HG02852 (cell line): ENCODE results near the gene PVALEF.

ENCODE experiments used
- ATAC-seq: cut with Tn5 transposase; IDR thresholded peaks from one replicate; pipeline ENCODE4 v1.9.1; 2021; ENCODE audit warnings: mild to moderate bottlenecking, moderate library complexity; ENCODE audit not compliant: unreplicated experiment

The PVALEF gene

DNA sequence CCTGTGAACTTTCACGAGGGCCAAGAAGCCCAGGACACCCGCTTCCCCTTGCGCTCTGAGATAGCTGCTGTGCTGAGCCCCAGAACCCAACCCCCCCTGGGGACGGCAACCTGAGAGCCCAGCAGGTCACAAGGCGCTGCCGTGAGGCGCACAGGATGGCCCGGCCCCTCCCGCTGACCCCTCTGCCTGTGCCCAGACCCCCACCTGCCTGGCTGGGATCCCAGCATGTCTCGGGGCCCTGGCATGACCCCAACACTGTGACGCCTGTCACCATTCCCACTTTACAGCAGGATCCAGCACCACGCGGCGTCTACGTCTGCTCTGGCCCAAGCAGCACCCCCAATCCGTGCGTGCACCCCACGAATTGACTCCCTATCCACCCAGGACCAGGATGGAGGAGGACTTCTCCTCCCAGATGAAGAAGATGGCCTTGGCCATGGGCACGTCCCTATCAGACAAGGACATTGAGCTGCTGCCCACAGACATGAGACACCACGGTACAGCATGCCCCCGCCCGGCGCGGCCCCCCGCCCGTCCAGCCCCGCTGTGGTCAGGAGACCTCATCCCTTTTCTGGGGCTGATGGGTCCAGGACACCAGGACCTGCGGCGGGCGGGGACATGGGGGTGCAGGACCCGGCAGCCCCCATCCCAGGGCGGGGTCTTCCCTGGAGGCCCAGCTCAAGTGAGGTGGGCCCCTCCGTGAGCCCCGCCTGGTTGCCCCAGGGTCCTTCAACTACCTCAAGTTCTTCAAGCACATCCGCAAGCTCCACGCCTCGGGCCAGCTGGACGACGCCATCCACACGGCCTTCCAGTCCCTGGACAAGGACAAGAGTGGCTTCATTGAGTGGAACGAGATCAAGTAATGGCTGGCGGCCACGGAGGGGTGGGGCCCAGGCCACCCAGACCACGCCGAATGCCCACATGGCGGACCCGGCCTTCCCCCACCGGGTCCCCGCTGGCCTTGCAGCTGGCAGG is 15.8 kb downstream of the PVALEF start:
- no peak for ATAC-seq

DNA sequence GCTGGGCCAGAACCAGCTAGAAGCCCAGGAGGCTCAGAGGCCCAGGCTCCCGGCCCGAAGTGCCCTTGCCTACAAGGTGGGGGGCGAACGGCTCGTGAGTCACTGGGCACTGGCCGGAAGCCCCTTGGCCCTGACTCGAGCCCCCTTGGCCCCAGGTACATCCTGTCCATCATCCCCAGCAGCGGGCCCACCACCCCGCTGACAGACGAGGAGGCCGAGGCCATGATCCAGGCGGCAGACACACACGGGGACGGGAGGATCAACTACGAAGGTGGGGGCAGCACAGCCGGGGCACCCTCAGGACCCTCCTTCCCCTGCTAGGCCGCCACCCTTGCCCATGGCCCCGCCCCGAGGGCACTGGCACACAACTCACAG is 16.5 kb downstream of the PVALEF start:
- no peak for ATAC-seq

DNA sequence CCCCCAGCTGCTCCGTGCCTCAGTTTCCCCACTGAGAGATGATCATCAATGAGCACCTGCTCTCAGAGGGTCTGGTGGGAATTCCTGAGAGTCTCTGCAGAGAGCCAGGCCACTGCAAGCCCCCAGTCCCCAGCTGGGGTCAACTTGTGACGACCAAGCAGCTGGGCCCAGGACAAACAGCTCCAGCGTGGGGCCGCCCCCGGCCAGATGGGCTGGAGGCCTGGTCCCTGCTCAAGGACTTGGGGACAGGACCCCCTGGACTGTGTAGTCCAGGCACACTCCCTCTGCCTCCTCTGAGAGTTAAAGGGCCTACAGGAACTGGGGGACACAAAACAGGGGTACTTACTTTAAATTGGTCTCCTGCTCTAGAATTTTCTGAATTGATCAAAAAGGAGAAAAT is 17.3 kb downstream of the PVALEF start:
- no peak for ATAC-seq

DNA sequence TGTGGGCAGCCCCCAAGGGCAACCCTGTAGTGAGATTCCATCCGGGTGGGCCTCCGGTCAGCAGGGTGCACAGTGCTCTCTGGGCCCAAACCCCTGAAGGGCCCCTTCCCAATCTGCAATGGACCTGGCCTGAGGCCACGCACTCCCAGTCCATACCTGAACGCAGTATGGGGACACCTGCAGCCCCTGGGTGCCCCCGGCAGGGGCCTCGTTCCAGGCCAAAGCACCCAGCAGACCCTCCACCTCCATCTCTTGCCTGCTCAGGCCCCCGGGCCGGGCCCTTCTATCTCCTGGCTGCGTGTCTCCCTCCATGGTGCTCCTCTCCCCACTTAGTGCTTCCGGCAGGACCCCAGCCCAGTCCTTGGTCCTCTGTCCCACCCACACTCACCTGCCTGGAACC is 18.0 kb downstream of the PVALEF start:
- ATAC-seq: no peak

DNA sequence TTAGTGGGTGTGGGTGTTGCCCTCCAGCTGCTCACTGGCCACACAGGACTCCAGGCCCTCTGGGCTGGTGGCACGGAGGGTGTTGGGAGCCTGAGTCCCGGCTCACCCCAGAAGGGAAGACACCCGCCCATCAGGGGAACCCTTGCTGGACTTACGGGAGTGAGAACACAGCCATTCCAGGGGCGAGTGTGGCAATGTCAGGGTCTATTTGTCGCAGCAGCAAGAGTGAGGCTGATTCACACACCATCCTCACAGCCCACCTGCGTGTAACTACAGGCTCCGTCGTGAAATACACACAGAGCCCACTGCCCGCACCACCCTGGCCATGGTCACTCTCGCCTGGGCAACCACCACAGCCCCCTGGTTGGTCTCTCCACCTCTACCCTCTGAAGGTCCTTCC is 18.5 kb downstream of the PVALEF start:
- ATAC-seq: no peak

DNA sequence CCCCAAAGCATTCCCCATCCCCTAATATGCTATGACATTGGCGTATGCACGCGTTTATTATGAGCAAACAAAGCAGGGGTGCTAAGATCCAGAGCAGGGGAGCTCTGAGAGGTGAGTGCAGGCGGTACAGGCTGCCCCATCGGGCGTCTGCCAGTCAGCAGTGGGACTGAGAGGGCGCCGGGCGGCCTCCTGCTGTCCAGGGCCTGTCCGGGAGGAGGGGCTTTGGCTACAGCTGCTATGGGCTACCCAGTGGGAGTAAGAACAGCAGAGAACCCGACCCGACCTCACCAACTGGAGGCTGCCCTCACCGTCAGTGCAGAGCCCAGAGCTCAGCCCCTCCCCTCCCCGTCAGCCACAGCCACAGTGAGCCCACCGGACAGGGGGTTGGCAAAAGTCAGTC is 19.2 kb downstream of the PVALEF start:
- ATAC-seq: no peak

DNA sequence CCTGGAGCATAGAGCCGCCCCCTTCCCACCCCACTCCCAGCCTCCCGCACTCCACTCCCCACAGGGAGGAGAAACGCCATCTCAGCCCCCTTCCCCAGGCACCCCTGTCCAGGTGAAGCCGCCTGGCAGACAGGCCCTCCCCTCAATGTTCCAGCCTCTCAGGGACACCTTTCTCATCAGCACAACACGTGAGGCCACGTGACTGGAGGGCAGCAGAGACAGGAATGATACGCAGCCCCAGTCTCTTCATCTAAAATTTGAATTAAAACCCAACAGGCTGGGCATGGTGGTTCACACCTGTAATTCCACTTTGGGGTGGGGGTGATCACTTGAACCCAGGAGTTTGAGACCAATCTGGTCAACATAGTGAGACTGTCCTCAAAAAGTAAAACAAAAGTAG is 20.9 kb downstream of the PVALEF start:
- no peak for ATAC-seq

DNA sequence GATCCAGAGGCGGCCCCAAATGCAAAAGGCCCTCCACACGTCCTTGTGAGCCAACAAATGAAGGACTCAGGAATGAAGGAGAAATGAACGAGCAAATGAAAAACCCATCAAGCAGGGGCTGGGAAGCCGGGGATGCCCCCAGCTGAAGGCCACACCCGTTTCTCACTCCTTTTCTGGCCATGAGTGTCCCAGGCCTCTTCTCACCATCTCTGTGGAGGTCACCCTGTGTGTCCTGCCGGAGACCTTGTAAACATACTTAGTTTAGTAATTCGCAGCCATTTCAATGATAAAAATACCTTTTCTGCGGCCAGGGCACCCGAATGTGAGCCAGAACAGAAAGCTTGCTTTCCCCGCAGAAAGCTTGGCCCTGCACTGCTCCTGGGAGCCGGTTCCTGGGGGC is 21.8 kb downstream of the PVALEF start:
- no peak for ATAC-seq

DNA sequence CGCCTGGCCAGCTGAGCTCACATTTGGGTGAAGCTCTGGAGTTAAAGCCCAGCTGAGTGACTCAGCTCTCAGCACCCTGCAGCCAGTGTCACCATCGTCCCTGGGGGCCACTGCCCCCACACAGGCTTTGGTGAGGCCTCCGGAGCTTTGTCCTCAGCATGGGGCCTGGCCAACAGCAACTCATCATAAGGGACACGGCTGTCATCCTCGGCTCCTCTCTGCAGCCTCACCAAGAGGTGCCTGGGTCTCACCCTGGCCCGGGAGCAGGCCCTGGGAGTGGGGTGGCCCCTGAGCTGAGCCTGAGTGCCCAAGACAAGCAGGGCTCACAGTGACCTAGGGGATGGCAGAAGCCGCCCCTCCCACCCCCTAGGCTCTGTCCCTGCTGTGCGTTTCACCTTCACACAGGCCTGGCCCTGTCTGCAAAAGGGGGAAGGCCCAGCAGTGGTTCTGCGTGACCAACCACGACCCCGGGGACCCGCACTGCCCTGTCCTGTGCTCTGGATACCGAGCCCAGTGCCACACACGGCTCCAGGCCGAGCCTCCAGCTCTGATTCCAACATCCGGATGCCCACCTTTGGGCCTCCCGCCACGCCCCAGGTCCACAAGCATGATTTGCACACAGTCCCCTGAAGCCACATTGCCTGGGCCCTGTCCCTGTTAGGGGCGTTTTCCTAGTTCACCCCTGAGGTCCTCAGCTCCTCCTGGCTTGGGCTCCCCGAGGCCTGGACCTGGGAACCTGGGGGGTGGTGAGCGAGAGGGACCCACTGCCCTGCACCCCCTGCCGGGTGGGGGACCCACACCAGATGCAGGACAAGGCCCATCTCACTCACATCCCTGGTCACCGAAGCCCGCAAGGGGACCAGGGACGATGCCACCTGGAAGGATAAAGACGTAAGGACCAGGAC is 22.5 kb downstream of the PVALEF start:
- no peak for ATAC-seq

DNA sequence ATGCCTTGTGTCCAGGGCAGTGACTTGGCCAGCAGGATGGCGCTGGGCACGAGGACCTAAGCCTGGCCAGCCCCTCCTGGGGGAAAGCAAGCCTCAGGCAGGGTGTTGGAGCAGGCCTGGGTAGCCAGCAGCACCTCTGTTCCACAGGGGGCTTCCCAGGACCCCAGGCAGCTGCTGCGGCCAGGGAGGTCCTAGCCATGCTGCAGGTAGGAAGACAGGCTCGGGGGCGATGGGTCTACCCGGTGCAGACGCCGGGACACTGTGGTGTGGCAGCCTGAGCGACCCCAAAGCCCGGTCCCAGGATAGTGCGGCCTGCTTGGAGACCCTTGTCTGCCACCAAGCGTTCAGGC is 23.2 kb downstream of the PVALEF start:
- no peak for ATAC-seq

DNA sequence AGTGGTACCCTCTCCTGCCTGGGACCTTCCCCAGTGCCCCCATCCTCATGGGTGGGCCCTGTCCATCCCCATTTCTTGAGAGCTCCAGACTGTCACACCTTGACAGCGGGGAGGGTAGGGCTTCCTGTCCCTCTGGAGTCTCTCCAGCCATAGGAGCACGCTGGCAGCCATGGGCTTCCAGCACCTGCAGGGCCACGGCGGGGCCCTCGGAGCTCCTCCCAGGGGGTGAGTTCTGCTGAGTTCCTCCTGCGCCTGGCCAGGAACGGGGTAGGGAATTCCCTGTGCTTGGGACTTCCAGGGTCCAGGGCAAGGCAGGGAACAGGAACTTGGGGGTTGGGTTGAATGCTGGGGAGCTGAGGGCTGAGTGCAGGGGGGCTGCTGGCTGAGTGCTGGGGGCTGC is 23.7 kb downstream of the PVALEF start:
- ATAC-seq: no peak

DNA sequence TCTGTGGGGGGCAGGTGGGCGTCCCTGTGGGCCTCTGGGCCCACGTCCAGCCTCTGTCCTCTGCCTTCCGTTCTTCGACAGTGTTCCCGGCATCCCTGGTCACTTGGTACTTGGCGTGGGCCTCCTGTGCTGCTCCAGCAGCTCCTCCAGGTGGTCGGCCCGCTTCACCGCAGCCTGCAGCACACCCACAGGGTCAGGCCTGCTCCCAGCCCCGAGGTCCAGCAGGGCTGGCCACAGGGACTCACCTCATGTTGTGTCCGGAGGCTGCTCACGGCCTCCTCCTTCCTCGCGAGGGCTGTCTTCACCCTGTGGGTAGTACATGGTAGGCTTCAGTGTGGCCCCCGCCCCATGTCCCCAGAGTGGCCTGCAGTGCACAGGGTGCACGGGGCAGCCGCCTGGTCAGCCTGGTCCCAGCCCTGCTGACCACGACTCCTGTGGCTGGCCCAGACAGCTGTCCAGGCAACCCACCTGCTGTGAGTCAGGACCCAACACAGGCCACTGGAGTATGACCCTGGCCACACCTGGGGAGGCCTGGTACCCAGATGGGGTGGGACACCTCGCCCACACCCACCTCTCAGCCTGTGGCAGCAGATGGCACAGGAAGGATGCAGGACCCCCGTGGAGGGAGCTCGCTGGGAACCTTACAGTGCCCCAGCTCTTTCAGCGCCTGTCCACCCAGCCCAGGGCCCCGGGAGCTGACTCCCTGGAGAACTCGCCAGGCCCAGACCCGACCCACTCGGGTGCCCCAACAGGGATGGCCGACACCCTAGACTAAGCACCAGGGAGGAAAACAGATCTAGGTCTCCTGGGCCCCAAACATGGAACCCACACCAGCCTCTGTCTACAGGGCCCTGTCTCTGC is 24.6 kb downstream of the PVALEF start:
- ATAC-seq: no peak

DNA sequence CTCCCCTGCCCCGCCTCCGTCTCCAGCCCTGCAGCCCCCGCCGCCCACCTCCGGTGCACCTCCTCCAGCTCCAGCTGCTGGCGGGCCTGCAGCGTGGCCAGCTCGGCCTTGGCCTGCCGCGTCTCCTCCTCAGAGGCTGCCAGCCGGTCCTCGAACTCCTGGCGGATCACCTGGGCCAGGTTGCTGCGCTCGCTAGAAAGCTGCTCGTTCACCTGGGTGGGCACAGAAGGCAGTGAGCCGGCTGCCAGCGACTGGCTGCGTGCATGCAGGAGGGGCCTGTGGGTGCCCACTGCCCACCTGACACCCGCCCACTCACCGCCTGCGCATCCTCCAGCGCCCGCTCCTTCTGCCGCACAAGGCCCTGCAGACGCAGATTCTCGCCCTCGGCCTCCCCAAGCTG is 25.3 kb downstream of the PVALEF start:
- ATAC-seq: no peak

DNA sequence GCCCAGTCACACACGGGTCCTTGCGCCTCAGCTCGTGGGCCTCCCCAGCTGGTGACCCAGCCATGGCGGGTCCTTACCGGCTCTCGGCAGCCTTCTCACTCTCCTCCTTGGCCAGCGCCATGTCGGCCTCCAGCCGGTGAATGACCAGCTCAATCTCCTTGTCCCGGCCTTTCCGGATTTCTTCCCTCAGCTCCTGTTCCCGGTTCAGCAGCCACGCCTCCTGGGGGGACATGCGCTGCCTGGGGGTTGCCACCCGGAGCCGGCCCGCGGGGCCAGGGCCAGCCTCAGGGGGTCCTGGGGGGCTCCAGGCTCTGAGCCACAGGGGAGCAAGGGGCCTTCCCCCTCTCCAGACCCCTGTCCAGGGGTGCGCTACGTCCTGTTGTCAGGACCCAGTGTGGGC is 25.8 kb downstream of the PVALEF start:
- no peak for ATAC-seq

DNA sequence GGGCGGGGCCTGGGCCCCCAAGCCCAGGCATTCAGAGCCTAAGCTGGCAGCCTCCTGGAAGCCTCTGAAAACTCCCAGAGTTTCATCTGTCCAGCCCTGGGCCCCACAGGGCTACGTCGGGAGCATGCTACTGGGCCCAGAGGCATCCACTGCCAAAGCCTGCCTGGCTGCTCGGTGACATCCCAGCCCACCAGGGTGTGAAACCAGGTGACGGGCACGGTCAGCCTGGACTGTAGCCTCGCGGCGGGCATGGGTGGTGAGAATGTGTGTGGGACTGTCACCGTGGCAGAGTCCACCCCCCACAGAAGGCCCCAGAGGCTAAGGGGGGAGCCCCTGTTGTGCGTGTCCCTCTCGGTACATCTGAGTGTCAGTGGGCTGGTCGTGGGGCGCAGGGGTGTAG is 26.3 kb downstream of the PVALEF start:
- no peak for ATAC-seq

DNA sequence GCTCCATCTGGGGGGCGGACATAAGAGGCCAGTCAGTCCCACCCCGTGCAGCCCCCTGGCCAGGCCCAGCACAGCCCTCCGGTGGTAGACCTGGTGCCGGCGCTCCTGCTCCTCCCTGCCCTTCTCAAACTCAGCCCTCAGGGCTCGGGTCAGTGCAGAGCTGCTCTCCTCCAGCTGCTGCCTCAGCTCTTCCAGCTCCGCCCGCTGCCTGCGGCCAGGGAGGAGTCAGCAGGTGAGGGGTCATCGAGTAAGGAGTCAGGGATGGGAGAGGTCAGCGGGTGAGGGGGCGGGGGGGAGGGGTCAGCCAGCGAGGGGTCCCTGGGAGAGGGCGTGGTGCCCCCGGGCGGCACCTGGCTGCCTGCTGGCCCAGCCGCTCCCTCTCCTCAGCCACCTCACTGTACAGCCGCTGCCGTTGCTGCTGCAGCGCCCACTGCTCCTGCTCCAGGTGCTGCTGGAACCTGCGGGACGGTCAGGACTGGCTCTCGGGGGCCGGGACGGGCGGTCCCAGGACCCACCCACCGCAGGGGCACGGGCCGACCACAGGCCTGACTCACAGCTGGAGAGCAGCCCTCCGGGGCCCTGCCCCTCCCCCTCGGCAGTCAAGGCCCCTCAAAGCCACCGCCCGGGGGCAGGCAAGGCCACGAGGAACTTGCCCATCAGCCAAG is 27.2 kb downstream of the PVALEF start:
- ATAC-seq: no peak

DNA sequence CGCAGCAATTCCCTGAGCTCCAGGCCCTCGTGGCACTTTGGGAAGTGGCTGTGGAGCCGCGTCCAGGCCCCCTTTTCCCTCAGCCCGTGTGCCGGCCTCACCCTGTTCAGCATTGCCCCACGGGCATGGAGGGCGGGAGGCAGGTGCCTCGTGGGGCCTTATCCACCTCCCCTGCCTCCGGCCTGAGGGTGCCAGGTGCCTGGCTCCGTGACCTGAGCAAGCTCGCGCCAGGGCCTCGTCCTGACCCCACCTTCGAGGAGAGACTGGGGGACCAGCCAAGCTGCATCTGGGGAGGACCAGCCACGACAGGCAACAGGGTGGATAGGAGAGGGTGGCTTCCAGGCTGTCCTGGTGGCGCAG is 27.7 kb downstream of the PVALEF start:
- no peak for ATAC-seq

DNA sequence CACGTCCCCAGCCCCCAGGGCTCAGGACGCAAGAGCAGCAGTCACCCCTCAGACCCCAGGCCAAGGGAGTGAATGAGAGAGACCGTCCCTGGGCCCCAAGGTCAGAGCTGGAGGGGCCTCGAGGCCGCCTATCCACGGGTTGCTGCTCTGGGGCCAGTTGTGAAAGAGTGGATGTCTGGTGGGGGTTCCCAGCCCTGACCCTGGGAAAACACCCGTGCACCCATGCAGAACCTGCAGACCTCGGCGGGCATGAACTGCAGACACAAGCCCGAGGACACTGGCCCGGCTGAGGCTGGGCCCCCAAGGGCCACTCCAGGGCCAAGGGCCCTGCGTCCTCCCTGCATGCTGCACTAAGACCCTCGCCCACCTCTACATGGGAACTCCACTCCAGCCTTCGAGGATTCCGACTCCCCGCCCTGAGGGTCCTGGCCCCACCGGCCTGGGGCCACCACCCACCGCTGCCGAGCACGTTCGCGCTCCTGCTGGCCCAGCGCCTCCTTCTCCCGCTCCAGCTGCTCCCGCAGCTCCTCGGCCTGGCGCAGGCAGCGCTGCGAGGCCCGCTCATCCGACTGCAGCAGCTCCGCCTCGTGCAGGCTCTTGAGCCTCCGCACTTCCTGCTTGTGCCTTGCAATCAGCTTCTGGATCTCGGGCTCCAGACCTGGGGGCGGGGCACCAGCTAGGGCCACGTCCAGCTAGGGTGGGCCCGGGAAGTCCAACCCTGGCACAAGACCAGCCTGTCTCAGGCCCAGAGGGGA is 28.3 kb downstream of the PVALEF start:
- ATAC-seq: no peak

DNA sequence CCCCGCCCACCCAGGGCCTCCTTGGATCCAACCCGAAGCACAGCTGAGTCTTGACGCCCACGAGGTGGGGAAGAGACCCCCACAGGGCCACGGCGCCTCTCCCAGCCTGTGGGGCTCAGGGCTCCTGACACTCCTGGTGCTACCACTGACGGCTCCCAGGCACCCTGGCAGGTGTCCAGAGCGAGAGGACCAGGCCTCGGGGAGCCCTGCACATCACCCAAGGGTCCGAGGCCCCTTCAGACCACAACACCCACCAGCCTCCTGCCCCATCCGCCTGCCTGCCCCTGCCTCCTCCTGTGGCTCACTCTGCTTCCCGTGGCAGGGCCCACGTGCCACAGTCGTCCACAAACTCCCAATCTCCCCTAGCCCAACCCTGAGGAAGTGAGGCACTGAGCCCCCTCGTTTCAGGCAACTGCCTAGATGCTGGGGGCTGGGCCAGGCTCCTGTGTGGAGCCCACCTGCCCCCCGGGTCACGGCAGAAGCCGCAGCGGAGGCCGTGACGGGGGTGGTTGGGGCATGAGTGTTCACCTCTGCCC is 29.0 kb downstream of the PVALEF start:
- ATAC-seq: no peak
